Measurements from ENCODE around the gene NDUFC1.
"Not testable (repeated sequence)": the region's sequence is repeated elsewhere in the genome, so short reads cannot be mapped to it uniquely, and the experiment has no call there.

The NDUFC1 gene

GRCh38 chr4:139279760-139280620 lies 22.3 kb downstream of the NDUFC1 start, which contains the start of gene MGARP:
Gene MGARP (minus strand): TSS chr4:139280225. CDS start chr4:139280158, 67 bp downstream.
- Mint-ChIP-seq H3K27ac (no peak within 1 kb of the TSS), H3K36me3 (ENCODE audit: low read depth) (peaks cover 8% of the 10 kb centered on the region), H3K9me3 (peaks cover 9% of the 10 kb centered on the region), H3K4me1 (ENCODE audit: low read depth) (peaks cover 20% of the 10 kb centered on the region), H3K4me3 (peak within 1 kb of the TSS; percentile 79), H3K27me3 (peaks cover 50% of the 10 kb centered on the region)
- intact Hi-C loops (cut with micrococcal nuclease) = no loop called here

DNA sequence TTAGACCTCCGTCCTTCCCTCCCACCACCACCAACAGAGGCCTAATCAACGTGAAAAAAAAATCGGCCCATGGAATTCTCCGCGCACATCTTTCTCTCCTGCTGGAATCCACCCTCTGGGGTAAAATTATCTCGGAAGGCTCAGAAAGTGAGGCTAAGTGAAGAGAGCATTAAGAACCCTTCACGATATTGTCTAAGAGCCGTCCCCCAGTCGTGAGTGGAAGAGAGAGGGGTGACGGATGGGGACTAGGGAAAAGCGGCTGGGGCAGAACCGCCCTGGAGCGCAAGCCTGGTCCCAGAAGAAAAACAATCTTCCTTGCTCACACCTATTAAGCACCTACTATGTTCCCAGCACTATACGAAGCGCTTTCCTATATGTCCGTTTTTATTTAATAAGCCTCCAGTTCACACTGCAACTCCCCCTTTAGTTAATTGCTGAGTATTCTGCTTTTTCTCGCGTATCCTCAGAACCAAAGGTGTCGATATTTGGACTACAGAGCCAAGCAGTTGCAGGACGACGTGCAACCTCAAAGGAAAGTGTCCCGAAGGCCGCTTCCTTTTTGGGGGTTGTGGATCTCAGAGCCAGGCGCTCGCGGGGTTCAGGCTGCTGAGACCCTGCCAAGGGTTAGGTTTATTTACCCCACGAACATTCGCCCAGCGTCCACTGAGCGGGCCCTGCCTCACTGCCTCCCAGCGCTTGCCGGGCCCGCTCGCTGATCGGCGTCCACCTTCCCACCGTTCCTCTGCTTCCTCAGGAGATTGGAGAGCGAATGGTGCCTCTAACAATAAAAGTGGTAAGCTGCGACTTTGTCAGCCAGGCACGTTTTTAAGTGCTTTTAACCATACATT lies 23.1 kb downstream of the NDUFC1 start:
- intact Hi-C loops (cut with micrococcal nuclease) = no loop called here

DNA sequence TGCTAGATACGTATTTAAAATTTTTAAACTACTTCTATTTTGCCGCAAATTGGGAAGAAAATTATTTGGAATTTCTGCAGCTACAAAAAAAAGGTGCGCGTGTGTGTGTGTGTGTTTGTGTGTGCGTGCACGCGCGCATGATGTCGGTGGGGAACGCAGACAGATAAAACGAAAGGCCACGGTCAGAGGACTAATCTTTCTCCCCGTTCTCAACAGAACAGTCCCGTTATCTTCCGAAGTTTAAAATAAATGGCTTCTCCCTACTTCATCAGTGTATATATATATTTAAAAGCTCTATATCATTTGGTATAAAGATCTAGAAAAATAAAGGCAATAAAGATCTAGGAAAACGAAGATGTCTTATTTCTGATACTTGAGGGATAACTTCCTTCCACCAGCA lies 23.8 kb downstream of the NDUFC1 start:
- H3K4me1 Mint-ChIP-seq (ENCODE audit: low read depth) = peaks cover 20% of the 10 kb centered on the region
- H3K4me3 Mint-ChIP-seq = peak overlapping the region; percentile 79
- peaks cover 48% of the 10 kb centered on the region for H3K27me3 Mint-ChIP-seq
- intact Hi-C loops (cut with micrococcal nuclease) = no loop called here
- H3K36me3 Mint-ChIP-seq (ENCODE audit: low read depth) = no peaks in the 10 kb centered on the region
- H3K27ac Mint-ChIP-seq = no peak overlapping the region
- no peaks in the 10 kb centered on the region for H3K9me3 Mint-ChIP-seq

More for the DNA sequence above, 23.1 kb downstream of the NDUFC1 start:
- Mint-ChIP-seq H3K27ac (no peak overlapping the region), H3K4me1 (ENCODE audit: low read depth) (peaks cover 20% of the 10 kb centered on the region), H3K4me3 (peak overlapping the region; percentile 79), H3K9me3 (peaks cover under 1% of the 10 kb centered on the region), H3K27me3 (peaks cover 48% of the 10 kb centered on the region), H3K36me3 (ENCODE audit: low read depth) (no peaks in the 10 kb centered on the region)

DNA sequence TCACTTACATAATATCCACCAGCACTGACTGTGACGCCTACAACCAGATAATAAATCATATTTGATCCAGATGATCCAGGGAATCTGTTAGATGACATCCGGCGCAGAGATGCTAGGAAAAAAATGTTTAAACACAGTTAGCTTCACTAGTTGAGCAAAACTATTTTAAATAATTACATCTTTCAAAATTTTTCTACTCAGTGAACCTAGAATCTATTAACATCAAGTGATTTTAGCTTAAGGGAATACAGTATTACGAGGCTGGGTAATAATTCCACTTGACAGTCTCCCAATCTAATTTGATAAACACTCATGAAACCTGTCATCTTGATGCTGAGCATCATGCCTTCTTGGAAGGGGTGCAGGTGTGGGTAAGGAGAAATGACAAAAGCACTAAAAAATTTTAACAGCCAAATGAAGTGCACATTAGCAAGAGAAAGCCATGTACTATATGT lies 27.0 kb downstream of the NDUFC1 start:
- H3K27ac Mint-ChIP-seq = no peak overlapping the region
- no peaks in the 10 kb centered on the region for H3K36me3 Mint-ChIP-seq (ENCODE audit: low read depth)
- intact Hi-C loops (cut with micrococcal nuclease) = no loop called here
- H3K4me1 Mint-ChIP-seq (ENCODE audit: low read depth) = peaks cover 18% of the 10 kb centered on the region
- H3K9me3 Mint-ChIP-seq = no peaks in the 10 kb centered on the region
- peaks cover 30% of the 10 kb centered on the region for H3K27me3 Mint-ChIP-seq
- no peak overlapping the region for H3K4me3 Mint-ChIP-seq

DNA sequence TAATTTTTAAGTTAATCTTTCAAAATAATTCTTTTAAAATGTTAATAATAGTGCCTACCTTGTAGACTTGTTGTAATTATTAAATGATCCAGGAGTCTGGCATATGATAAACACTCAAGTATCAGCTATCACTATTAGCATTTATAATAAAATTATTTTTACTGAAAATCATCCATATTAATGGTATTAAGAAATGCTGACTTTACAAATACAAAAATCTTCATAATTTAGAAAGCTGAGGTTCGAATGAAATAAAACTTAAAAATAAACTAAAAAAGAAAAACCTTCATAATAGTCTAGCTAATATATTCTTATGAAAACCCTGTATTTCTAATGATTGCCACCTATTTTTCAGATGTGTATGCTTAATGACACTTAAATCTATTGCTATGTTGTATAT lies 27.5 kb downstream of the NDUFC1 start:
- Mint-ChIP-seq H3K9me3 (no peaks in the 10 kb centered on the region), H3K4me1 (ENCODE audit: low read depth) (peaks cover 13% of the 10 kb centered on the region), H3K27ac (no peak overlapping the region), H3K4me3 (no peak overlapping the region), H3K36me3 (ENCODE audit: low read depth) (no peaks in the 10 kb centered on the region), H3K27me3 (peaks cover 25% of the 10 kb centered on the region)
- intact Hi-C loops (cut with micrococcal nuclease) = no loop called here

DNA sequence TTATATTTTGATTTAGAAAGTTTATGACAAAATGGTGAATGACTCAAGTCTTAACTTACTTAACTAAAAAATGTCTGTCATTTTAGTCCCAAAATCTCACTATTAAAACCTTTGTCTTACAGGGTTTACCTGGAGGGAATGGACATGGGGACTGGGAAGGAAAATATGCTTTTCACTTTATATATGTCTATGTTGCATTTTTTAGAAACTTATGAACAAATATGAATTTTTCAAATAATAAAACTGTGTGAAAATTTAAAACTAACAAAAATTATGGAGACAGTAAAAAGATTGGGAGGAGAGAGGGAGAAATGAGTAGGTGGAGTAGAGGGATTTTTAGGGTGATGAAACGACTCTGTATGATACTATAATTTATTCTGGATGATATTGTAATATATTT lies 28.4 kb downstream of the NDUFC1 start:
- Mint-ChIP-seq H3K27ac (no peak overlapping the region), H3K9me3 (no peaks in the 10 kb centered on the region), H3K27me3 (peaks cover 16% of the 10 kb centered on the region), H3K4me1 (ENCODE audit: low read depth) (peaks cover 3% of the 10 kb centered on the region), H3K4me3 (no peak overlapping the region), H3K36me3 (ENCODE audit: low read depth) (no peaks in the 10 kb centered on the region)
- intact Hi-C loops (cut with micrococcal nuclease) = no loop called here

GRCh38 chr4:139267301-139267700 lies 35.0 kb downstream of the NDUFC1 start:
- Mint-ChIP-seq H3K36me3 (ENCODE audit: low read depth) (no peaks in the 10 kb centered on the region), H3K4me3 (no peak overlapping the region), H3K27me3 (no peaks in the 10 kb centered on the region), H3K9me3 (no peaks in the 10 kb centered on the region), H3K4me1 (ENCODE audit: low read depth) (peaks cover 16% of the 10 kb centered on the region), H3K27ac (no peak overlapping the region)
- intact Hi-C loops (cut with micrococcal nuclease) = no loop called here

DNA sequence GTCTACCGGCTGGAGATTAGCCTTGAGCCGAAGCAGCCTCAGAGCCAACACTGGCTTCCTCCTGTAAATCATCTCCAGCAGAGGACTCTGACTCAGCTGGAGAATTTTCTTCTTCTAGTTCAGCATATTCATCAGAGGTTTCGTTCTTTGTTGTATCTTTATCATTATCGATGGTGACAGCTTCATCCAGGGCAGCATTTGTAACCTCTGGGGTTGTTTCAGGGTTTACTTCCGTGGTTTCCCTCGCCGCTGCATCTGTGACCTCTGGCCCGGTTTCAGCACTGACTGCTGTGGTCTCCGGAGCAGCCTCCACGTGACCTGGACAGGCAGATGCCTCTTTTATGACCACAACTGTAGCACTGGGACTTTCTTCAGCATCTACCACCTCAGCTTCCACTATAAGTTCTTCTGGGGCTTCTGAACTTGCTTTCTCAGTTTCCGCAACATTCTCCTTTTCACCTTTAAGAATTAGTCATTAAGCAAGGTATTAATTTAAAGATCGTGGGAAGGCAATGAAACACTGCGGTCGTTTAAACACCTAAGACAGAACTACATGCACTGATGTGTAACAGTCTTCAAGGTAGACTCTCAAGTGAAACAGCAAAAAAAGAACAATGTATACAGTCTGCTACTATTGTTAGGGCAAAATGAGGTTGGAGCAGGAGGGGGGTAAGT lies 35.6 kb downstream of the NDUFC1 start:
- H3K4me3 Mint-ChIP-seq = peak overlapping the region; percentile 67
- no peak overlapping the region for H3K27ac Mint-ChIP-seq
- no peaks in the 10 kb centered on the region for H3K27me3 Mint-ChIP-seq
- no peaks in the 10 kb centered on the region for H3K9me3 Mint-ChIP-seq
- H3K36me3 Mint-ChIP-seq (ENCODE audit: low read depth) = no peaks in the 10 kb centered on the region
- peaks cover 16% of the 10 kb centered on the region for H3K4me1 Mint-ChIP-seq (ENCODE audit: low read depth)
- intact Hi-C loops (cut with micrococcal nuclease) = no loop called here

GRCh38 chr4:139266208-139266582 lies 36.1 kb downstream of the NDUFC1 start:
- Mint-ChIP-seq H3K36me3 (ENCODE audit: low read depth) (no peaks in the 10 kb centered on the region), H3K9me3 (no peaks in the 10 kb centered on the region), H3K27me3 (no peaks in the 10 kb centered on the region), H3K4me3 (no peak overlapping the region), H3K4me1 (ENCODE audit: low read depth) (peaks cover 16% of the 10 kb centered on the region), H3K27ac (no peak overlapping the region)
- intact Hi-C loops (cut with micrococcal nuclease) = no loop called here

GRCh38 chr4:139265654-139266053 lies 36.6 kb downstream of the NDUFC1 start:
- no peak overlapping the region for H3K4me3 Mint-ChIP-seq
- no peaks in the 10 kb centered on the region for H3K9me3 Mint-ChIP-seq
- H3K27me3 Mint-ChIP-seq = no peaks in the 10 kb centered on the region
- peaks cover 16% of the 10 kb centered on the region for H3K4me1 Mint-ChIP-seq (ENCODE audit: low read depth)
- intact Hi-C loops (cut with micrococcal nuclease) = no loop called here
- H3K27ac Mint-ChIP-seq = no peak overlapping the region
- H3K36me3 Mint-ChIP-seq (ENCODE audit: low read depth) = no peaks in the 10 kb centered on the region

- Mint-ChIP-seq H3K27me3 (no peaks in the 10 kb centered on the region), H3K4me3 (no peak overlapping the region), H3K36me3 (ENCODE audit: low read depth) (no peaks in the 10 kb centered on the region), H3K9me3 (no peaks in the 10 kb centered on the region), H3K4me1 (ENCODE audit: low read depth) (no peaks in the 10 kb centered on the region), H3K27ac (no peak overlapping the region)
- intact Hi-C loops (cut with micrococcal nuclease) = no loop called here
These were observed 45.9 kb downstream of the NDUFC1 start for GRCh38 chr4:139256349-139256748.

DNA sequence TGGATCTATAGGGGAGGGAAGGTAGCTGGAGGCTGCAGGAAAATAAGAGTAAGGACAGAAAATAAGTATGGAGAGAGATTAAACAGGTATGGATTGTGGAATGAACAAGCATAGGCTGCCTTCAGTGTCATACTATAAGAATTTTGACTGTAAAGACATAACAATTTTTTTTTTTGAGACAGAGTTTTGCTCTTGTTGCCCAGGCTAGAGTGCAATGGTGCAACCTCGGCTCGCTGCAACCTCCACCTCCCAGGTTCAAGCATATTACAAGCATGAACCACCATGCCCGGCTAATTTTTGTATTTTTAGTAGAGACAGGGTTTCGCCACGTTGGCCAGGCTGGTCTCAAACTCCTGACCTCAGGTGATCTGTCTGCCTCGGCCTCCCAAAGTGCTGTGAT lies 46.7 kb downstream of the NDUFC1 start:
- intact Hi-C loops (cut with micrococcal nuclease); H3K27me3 Mint-ChIP-seq; H3K9me3 Mint-ChIP-seq; H3K27ac Mint-ChIP-seq; H3K4me3 Mint-ChIP-seq; H3K4me1 Mint-ChIP-seq (ENCODE audit: low read depth); H3K36me3 Mint-ChIP-seq (ENCODE audit: low read depth): not testable (repeated sequence)

DNA sequence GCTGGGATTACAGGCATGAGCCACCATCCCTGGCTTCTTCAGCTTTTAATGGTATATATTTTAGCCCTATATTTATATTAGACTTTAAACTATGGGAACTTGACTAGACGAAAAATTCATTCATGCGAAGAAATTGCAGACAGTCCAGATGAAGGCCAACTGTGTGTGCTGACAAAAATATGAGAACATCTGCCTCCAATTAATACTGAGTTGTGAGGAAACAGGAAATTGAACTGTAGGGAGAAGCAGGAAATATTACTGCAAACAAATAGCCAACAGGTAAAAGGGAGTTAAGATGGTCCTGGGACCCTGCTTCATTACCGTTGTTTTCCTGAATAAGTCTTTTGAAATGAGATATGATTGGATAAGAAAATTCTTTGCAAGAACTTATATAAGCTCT lies 48.6 kb downstream of the NDUFC1 start:
- Mint-ChIP-seq H3K4me1 (ENCODE audit: low read depth) (no peaks in the 10 kb centered on the region), H3K9me3 (no peaks in the 10 kb centered on the region), H3K27ac (no peak overlapping the region), H3K27me3 (no peaks in the 10 kb centered on the region), H3K4me3 (no peak overlapping the region), H3K36me3 (ENCODE audit: low read depth) (no peaks in the 10 kb centered on the region)
- intact Hi-C loops (cut with micrococcal nuclease) = no loop called here

GRCh38 chr4:139253046-139253445 lies 49.2 kb downstream of the NDUFC1 start:
- Mint-ChIP-seq H3K27me3 (no peaks in the 10 kb centered on the region), H3K4me1 (ENCODE audit: low read depth) (no peaks in the 10 kb centered on the region), H3K4me3 (no peak overlapping the region), H3K9me3 (no peaks in the 10 kb centered on the region), H3K36me3 (ENCODE audit: low read depth) (no peaks in the 10 kb centered on the region), H3K27ac (no peak overlapping the region)
- intact Hi-C loops (cut with micrococcal nuclease) = no loop called here
